ENCODE results near the gene CCBE1. TPM values are rescaled to one million over a fixed set of nuclear protein-coding genes. Genes with fewer than 3 reads are reported as not detected.

CCBE1 gene
- total RNA-seq, 2 donors from 2014 or later = 1.00 to 2.9 TPM

- peaks cover 52% of the 10 kb centered on the region for H3K4me1 Mint-ChIP-seq
- Histone ChIP-seq H3K36me3 (ENCODE audit: control insufficient read depth, insufficient read depth, low read length) (no peaks in the 10 kb centered on the region), H3K4me1 (ENCODE audit: control insufficient read depth, insufficient read depth, low read length) (peaks cover 22% of the 10 kb centered on the region), H3K27ac (ENCODE audit: low read depth, low read length) (no peak overlapping the region), H3K9ac (ENCODE audit: extremely low read depth, low read length, poor library complexity, severe bottlenecking) (no peak overlapping the region), H3K27me3 (ENCODE audit: control insufficient read depth, insufficient read depth, low read length, poor library complexity, severe bottlenecking) (peaks cover 32% of the 10 kb centered on the region), H3K4me3 (ENCODE audit: low read length) (peak overlapping the region; percentile 12), H3K9me3 (ENCODE audit: control insufficient read depth, low read length) (no peaks in the 10 kb centered on the region)
- DNase-seq = no peak
- H3K36me3 Mint-ChIP-seq (ENCODE audit: low read depth) = no peaks in the 10 kb centered on the region
- H3K9me3 Mint-ChIP-seq = no peaks in the 10 kb centered on the region
- peak overlapping the region; percentile 22 for H3K27ac Mint-ChIP-seq
- TF ChIP-seq, protein P1, sequence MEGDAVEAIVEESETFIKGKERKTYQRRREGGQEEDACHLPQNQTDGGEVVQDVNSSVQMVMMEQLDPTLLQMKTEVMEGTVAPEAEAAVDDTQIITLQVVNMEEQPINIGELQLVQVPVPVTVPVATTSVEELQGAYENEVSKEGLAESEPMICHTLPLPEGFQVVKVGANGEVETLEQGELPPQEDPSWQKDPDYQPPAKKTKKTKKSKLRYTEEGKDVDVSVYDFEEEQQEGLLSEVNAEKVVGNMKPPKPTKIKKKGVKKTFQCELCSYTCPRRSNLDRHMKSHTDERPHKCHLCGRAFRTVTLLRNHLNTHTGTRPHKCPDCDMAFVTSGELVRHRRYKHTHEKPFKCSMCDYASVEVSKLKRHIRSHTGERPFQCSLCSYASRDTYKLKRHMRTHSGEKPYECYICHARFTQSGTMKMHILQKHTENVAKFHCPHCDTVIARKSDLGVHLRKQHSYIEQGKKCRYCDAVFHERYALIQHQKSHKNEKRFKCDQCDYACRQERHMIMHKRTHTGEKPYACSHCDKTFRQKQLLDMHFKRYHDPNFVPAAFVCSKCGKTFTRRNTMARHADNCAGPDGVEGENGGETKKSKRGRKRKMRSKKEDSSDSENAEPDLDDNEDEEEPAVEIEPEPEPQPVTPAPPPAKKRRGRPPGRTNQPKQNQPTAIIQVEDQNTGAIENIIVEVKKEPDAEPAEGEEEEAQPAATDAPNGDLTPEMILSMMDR (conservative IDR thresholded peaks at IDR 0.05) = no peak
- H3K4me3 Mint-ChIP-seq = no peak overlapping the region
- H3K27me3 Mint-ChIP-seq (ENCODE audit: insufficient read depth) = peaks cover 21% of the 10 kb centered on the region
- 69 to 90% methylated on average over 2 to 4 of the region's 4 CpGs for WGBS, 2 experiments (ENCODE audit: insufficient coverage in 1 of 2, insufficient read length in 1 of 2)
Observed at GRCh38 chr18:59388817-59389216, 308.4 kb downstream of the CCBE1 start.

GRCh38 chr18:59387687-59388565 lies 309.3 kb downstream of the CCBE1 start:
- peaks cover 29% of the 10 kb centered on the region for H3K27me3 ChIP-seq (ENCODE audit: control insufficient read depth, insufficient read depth, low read length, poor library complexity, severe bottlenecking)
- Mint-ChIP-seq H3K9me3 (no peaks in the 10 kb centered on the region), H3K27ac (peak overlapping the region; percentile 90), H3K36me3 (ENCODE audit: low read depth) (no peaks in the 10 kb centered on the region), H3K27me3 (ENCODE audit: insufficient read depth) (peaks cover 21% of the 10 kb centered on the region), H3K4me1 (peaks cover 54% of the 10 kb centered on the region), H3K4me3 (no peak overlapping the region)
- H3K36me3 ChIP-seq (ENCODE audit: control insufficient read depth, insufficient read depth, low read length) = no peaks in the 10 kb centered on the region
- TF ChIP-seq, protein P1 (conservative IDR thresholded peaks at IDR 0.05) = no peak
- DNase-seq = peak; percentile 49
- peaks cover 22% of the 10 kb centered on the region for H3K4me1 ChIP-seq (ENCODE audit: control insufficient read depth, insufficient read depth, low read length)
- H3K9ac ChIP-seq (ENCODE audit: extremely low read depth, low read length, poor library complexity, severe bottlenecking) = peak overlapping the region; percentile 24
- H3K9me3 ChIP-seq (ENCODE audit: control insufficient read depth, low read length) = no peaks in the 10 kb centered on the region
- H3K4me3 ChIP-seq (ENCODE audit: low read length) = peak overlapping the region; percentile 19
- H3K27ac ChIP-seq (ENCODE audit: low read depth, low read length) = no peak overlapping the region
- 75 to 76% methylated on average over 9 to 11 of the region's 11 CpGs for WGBS, 2 experiments (ENCODE audit: insufficient coverage in 1 of 2, insufficient read length in 1 of 2)

DNA sequence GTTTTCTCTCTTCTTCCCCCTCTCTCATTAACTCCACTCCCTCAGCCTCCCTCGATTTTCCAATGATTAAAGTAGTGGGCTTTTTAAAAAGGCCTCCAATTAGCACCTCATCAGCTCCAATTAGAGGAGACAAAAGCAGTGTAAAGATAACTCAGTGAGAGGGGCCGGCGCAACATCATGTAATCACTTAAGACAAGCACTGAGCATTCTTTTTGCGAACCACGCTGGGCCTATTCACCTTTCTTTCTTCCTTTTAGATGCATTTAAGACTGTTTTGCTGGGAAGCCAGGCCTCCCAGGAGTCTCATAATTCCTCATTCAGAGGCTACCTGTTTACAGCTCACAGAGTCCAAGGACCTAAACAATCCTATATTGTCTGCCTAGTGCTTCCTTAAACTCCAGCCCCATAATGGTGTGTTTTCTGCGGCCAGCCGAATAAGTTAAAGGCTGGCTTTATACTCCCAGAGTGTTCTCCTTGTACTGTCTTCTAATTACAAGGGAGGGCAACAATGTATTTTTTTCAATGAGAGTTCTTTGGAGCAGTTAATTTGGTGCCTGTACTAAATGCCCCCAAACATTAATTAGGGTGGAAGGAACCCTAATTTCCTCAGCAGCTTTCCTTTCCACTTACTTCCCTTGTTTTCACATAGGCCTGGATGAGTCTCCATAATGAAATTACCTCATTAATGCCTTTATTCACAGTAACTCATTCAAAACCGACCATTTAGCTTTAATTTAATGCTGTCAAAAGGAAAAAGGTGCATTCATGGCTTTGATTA lies 310.1 kb downstream of the CCBE1 start:
- peaks cover 54% of the 10 kb centered on the region for H3K4me1 Mint-ChIP-seq

More for the DNA sequence above, 310.1 kb downstream of the CCBE1 start:
- Histone ChIP-seq H3K4me1 (ENCODE audit: control insufficient read depth, insufficient read depth, low read length) (peaks cover 22% of the 10 kb centered on the region), H3K27ac (ENCODE audit: low read depth, low read length) (no peak overlapping the region), H3K36me3 (ENCODE audit: control insufficient read depth, insufficient read depth, low read length) (no peaks in the 10 kb centered on the region), H3K9ac (ENCODE audit: extremely low read depth, low read length, poor library complexity, severe bottlenecking) (peak overlapping the region; percentile 24), H3K27me3 (ENCODE audit: control insufficient read depth, insufficient read depth, low read length, poor library complexity, severe bottlenecking) (peaks cover 26% of the 10 kb centered on the region), H3K4me3 (ENCODE audit: low read length) (peak overlapping the region; percentile 19), H3K9me3 (ENCODE audit: control insufficient read depth, low read length) (no peaks in the 10 kb centered on the region)
- Mint-ChIP-seq H3K9me3 (no peaks in the 10 kb centered on the region), H3K27me3 (ENCODE audit: insufficient read depth) (peaks cover 20% of the 10 kb centered on the region), H3K4me3 (peak overlapping the region; percentile 1), H3K27ac (peak overlapping the region; percentile 90), H3K36me3 (ENCODE audit: low read depth) (no peaks in the 10 kb centered on the region)
- DNase-seq = peak; percentile 91
- 0 to 12% methylated on average over 3 to 8 of the region's 8 CpGs for WGBS, 2 experiments (ENCODE audit: insufficient coverage in 1 of 2, insufficient read length in 1 of 2)
- TF ChIP-seq, protein P1 (conservative IDR thresholded peaks at IDR 0.05) = no peak

Measured in endodermal cell (in vitro differentiated cells).